ENCODE measurements around the gene TSPAN5.
A peak's percentile ranks its signal among the peaks of the same experiment; 100 is the strongest.

TSPAN5 gene

GRCh38 chr4:98586962-98587354 lies 71.5 kb downstream of the TSPAN5 start:
- DNase-seq, result peak in 38 of 51 donors; percentile 8 to 81 (median 46)

DNA sequence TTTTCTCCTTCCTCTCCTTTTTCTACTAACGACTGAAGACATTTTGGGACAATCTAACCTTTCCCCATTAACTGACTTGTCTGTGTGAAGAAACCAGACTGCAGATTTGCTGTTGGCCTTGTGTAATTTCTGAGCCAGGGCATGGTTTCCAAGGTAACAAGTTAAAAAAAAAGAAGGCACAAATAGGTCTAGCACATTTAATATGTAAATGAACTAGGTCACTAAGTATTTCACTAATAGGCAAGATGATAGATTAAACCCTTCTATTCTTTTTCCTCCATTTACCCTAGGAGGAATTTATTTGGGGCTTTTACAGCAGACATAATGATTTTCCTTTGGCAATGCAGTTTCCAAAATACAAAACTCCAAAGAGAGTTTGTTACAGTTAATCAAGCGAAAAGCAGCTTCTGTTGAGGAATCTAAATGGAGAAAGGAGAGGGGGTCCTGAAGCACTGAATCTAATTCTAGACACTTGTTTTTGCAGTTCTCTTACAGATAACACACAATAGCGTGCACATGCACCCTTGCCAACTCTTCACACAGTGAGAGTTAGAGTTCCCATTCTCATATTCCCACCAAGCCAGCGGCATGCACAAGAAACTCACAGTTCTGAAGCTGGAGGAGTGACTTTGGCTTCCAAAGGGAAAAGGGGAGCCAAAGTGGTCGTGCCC lies 72.0 kb downstream of the TSPAN5 start:
- peak in 1 of 51 donors; percentile 69 for DNase-seq

- DNase-seq, result no peak
Observed at GRCh38 chr4:98585596-98585995, 72.8 kb downstream of the TSPAN5 start.

- no peak for DNase-seq
Observed at GRCh38 chr4:98584265-98584664, 74.1 kb downstream of the TSPAN5 start.

- DNase-seq, result no peak
Observed at GRCh38 chr4:98583265-98583664, 75.1 kb downstream of the TSPAN5 start.

DNA sequence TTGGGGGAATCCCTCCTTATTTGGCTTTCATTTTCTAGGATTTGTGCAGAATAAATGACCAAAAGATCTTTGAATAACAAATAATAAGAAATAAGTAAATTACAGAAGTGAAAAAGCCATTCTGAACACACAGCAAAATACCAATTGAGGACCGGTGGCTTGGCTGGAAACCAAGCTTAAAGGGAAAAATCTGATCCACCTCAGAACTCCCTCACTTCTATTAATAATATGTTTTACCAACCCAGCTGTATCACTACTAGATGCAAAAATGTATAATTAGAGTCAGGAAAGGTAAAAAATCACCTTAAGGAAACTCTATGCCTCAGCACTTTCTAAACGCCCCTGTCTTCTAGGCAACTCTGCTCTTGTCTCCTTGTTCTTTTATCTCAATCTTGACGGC lies 77.3 kb downstream of the TSPAN5 start:
- DNase-seq, result no peak

DNA sequence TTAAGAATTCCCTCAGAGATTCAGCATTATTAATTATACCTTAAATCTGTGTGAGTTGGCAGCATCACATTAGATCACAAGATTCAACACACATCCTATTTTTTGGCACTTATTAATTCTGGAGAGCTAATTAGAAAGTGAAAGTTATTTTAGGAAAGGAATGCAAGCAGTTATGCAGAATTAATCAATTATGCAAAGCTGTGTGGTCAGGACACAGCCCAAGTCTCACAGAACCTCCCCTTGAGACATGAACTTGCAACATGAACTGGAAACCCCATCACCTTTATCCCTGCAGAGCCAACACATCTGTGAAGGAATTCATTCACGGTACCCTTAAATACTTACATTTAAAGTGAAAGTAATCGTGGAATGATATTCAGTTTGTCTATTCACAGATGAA lies 80.5 kb downstream of the TSPAN5 start:
- no peak for DNase-seq

DNA sequence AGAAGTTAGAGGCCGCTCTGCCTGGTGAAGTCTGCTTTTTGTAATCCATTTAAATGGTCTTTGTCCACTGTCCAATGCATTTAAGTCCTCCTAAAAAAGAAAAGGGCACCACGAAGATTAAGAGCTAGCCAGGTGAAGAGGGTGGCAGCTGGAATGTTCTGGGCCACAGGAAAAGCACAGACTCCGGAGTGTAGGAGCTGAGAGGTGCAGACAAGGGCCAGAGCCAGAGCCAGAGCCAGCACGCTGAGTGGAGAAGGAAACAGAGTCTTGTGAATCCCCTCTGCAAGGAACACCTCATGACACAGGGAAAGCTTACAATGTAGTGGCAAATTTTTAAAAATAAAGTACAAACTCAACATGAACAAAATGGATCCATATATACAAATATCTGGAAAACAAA lies 83.6 kb downstream of the TSPAN5 start:
- peak in 1 of 51 donors; percentile 9 for DNase-seq

- no peak for DNase-seq
Observed at GRCh38 chr4:98573791-98574190, 84.6 kb downstream of the TSPAN5 start.

DNA sequence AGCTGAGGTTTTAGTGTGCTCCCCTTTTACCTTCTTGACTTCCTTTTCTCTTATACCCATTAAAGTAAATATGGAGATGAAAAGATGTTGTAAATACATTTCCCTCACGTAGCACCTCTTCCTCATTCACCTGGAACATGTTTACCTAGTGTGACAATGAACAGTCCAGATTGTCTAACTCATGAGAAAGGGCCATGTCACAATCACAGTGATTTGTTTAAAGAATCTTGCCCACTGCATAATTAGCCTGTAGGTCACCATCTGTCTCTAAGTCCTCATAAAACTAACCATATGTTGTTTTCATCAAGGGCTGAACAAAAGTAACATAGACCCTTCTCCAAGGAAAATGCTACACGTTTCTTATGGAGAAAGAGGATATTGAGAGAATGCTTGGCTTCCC lies 85.7 kb downstream of the TSPAN5 start:
- no peak for DNase-seq

- no peak for DNase-seq
Observed at GRCh38 chr4:98571161-98571786, 87.1 kb downstream of the TSPAN5 start.

DNA sequence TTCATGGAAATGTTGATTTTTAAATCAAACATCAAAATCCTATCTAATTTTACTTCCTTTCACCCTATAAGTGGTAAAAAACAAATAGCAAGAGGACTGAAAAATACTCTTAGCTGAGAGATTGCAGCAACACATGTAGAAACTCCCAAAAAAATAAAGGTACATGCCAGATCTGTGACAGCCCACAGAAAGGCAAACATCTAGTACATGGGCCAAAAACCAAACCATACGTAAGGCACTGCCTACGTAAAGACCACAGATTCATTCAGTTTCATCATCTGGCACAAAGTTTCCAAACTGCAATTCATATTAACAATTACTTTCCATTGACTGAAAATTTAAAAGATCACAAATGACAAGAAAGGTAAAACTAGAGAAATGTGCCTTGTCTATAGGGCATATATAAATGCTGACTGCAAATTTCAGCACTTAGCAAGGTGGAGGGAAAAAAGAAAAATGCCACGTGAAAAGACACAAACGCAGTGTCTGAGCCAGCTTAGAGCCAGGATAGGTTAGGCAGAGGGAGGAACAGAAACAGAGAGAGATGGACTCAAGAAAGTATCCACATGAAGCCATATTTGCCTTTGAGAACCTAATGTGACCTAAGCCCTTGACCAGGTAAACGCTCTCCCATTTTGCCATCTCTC lies 88.1 kb downstream of the TSPAN5 start:
- no peak for DNase-seq

DNA sequence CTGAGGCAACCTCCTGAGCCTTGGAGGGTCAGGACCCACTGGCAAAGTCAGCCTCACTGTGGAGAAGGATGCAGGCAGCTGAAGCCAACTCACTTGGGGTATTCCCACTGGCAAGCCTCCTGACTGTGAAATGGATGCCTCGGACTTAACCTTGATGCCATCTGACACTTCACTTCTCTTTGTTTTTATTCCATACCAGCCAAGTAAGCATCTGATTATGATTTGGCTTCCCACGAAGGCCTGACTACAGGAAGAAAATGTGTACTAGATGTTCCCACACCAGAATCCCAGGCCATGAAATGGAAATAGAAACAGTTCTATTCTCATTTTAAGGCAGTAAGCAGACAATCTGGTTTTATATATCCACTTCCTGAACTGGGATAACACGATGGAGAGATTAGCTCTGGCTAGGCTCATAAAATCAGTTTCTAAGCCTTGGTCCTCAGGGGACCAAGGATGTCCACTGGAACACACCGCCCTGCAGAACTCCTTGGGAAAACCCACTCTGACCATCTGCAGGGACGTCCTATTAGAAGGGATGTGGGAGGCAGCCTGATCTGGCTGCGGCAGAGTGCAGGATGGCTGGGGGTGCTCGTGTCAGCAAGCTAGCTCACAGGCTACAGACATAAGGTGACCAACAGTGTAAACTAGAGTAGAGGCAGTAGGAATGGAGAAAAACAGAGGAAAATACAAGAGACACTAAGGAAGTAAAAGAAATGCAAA lies 89.3 kb downstream of the TSPAN5 start:
- no peak for DNase-seq

DNA sequence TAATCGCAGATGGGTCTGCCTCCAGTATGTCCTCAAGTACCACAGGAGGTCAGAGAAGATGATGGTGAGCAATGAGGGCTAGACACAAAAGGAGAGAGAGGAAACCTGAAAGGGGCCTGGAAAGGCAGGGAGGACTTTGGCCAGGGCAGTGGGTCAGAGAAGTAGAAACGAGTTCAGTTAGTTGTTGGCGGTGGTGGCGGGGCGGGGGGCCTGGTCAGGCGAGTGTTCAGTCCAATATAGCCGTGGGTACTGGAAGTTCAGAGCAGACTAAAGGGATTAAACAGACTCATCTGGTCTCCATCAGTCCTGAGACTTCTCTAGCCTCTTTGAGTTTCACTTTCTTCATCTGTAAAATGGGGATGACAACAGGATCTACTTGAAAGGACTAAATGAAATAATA lies 90.8 kb downstream of the TSPAN5 start:
- no peak for DNase-seq

- peak in 45 of 51 donors; percentile 11 to 94 (median 59) for DNase-seq
Observed at GRCh38 chr4:98566361-98567008, 91.9 kb downstream of the TSPAN5 start.

- DNase-seq, result peak in 3 of 51 donors; percentile 38 to 83 (median 66)
Observed at GRCh38 chr4:98565681-98566301, 92.6 kb downstream of the TSPAN5 start.

DNA sequence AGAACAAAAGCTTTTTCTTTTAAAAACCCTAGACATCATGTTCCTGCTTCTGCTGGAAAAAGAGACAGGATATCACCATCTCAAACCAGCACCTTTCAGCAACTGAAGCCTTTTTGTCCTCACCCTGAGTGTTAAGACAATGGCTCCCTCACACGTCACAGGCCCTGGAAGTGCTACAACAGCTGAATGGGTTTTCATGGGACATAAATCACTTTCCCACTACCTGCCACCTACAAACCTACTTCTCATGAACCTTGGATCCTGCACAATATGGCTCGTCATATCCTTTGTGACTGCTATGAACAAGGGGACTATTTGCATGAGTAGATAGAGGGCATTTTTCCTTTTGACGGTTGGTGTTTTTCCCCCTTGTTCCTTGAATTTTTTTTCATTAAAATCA lies 93.6 kb downstream of the TSPAN5 start:
- peak in 8 of 51 donors; percentile 9 to 50 (median 22) for DNase-seq

GRCh38 chr4:98560321-98560720 lies 98.1 kb downstream of the TSPAN5 start:
- DNase-seq, result no peak

- DNase-seq, result no peak
Observed at GRCh38 chr4:98558471-98559169, 99.8 kb downstream of the TSPAN5 start.

GRCh38 chr4:98557194-98557892 lies 101.1 kb downstream of the TSPAN5 start:
- peak in 2 of 51 donors; percentile 7 to 41 for DNase-seq
